HG02870 (cell line): Measurements from ENCODE around the gene KYNU.
A peak's percentile ranks its signal among the peaks of the same experiment; 100 is the strongest.

Experiments
- ATAC-seq: cut with Tn5 transposase; IDR thresholded peaks from one replicate; pipeline ENCODE4 v1.9.1; 2021; ENCODE audit warnings: mild to moderate bottlenecking, moderate library complexity; ENCODE audit not compliant: unreplicated experiment

The KYNU gene

DNA sequence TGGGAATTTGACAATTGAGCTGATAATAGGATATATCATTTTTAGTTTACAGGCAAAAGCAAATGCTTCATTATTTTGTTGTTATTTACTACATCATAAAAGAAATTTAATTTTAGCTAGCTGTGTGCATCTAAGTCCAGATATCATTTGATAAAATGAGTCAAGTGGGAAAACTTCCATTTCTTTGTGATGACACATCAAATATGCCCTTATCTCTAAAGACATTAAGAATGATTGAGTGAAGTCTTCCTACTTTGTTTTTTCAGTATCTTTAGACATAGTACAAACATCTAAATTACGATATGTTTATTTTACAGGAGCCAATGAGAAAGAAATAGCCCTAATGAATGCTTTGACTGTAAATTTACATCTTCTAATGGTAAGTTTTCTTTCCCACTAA is 77.0 kb downstream of the KYNU start:
- ATAC-seq = no peak

DNA sequence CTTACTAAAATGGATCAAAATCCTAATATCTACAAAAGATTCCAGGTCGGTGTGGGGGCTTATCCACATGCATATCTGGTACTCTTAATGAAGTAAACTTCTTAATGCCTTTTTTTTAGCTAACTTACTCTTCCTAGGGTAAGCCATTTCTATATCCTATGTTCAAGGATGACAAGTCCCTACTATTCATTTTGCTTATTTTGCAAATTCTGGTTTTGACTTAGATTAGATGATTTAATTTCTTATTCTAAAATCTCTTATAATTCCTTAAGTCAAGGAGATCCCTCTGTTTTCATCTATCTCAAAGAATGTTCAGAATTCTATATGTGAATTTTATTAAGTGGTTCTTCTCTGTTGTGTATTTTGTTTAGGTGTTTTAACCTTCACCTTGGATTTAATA is 79.7 kb downstream of the KYNU start:
- no peak for ATAC-seq

DNA sequence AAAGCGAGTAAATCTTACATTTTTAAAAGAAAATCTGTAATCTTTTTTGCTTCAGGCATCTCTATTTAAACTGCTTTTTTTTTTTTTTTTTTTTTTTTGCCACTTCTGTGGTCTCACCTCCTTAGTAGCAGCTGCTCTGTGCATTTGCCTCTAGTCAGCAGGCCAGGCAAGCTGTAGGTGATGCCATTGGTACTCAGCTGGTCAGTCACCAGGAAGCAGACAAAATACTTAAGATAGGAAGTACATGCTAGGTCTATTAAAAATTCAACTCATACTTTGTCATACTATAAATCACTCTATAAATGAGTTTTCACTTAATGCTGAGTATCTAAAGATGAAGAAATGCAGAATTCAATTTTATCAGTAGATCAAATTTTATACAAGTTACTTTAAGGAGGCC is 83.7 kb downstream of the KYNU start:
- ATAC-seq = no peak

DNA sequence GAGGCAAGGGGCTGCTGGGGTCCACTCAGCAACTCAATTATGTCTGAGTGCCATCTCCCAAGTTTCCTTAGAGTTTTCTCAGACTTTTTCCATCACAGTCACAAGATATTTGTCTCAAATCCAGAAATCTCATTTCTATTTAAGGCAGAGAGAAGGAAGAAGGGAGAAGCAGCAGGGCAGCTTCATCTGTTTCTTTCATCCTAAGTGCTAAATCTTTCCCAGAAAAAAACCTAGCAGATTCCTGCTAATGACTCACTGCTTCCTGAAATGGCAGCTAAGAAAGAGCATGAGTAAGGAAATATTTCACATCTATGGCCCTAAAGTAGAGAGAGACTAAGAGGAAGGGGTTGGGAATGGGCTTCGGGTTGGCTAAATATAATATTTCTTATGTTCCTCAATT is 88.0 kb downstream of the KYNU start:
- ATAC-seq = no peak

DNA sequence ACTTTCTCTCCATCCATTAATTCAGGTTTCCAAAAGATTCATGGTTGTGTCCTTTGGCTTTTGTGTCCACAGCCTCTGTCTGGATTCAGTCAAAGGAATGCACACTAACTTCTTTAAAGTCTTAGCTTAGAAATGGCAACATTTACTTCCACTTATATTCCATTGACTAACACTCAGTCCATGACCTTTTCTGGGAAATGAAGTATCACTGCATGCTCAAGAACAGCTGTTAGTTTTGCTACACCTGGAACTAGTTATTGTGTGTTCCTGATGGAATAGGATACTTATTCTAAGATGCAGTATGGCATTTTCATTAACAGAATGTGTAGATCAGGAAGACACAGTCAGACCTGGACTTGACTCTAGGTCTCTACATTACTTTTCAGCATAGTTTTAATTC is 88.8 kb downstream of the KYNU start:
- ATAC-seq = no peak

DNA sequence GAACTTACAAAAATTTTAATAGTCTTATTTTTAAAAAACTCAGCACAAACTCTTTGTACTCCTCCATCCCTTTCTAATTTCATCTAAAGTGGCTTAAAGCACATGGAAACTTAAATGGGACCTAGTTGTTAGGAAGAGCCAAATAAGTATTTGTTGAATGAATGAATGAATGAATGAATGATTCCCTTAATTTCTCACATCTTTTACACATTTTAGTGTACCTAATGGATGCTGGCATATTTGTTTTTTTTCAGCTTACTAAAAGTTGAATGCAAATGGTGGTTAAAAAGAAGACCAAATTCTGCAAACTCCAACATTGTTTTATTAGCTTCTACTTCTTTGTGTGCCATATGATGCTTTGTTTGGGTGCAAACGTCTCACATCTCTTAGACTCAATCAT is 89.6 kb downstream of the KYNU start:
- no peak for ATAC-seq

DNA sequence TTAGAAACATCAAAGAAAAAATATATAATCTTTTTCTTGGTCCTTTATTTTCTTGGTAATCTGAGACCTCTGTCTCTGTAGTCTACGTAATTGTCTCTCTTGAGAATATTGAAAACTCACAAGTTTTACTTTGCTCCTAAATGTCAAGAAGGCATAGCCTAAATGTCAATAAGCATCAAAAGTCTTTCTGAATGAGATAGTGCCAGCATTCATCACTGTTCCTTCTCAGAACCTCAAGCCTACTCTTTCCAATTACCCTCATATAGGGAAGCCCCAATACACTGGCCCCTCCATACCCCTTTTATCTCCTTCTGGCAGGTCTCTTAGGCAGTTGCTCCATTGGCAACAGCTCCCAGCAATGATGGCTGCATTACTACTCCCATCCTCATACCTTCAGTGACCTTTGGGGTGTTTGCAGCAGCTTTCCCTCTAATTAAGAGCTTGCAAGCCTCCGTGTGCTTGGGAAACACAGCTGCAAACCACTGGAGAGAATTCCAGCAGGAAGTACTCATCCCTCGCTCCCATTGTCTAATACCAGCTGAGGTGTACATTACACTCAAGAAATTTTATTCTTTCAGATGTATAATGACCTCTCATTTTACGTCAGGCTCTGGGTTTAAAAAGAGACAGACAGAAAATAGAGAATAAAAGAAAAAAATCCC is 95.8 kb downstream of the KYNU start:
- no peak for ATAC-seq

DNA sequence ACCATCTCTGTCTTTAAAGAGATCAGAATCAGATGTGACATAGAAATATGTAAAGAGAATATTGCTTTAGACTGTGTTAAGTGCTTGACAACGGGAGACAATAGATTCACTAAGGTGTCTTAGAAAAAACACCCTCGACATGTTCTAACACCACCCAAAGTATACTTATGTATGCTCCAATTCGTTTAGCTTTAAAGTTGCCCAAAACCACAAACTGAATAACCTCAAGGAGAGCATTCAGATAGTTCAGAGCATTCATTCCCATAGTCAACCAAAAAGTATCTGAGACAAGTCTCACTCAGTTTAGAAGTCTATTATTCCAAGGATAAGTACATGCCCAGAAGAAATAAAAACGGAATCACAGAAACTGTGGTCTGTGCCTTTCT is 96.4 kb downstream of the KYNU start:
- no peak for ATAC-seq

DNA sequence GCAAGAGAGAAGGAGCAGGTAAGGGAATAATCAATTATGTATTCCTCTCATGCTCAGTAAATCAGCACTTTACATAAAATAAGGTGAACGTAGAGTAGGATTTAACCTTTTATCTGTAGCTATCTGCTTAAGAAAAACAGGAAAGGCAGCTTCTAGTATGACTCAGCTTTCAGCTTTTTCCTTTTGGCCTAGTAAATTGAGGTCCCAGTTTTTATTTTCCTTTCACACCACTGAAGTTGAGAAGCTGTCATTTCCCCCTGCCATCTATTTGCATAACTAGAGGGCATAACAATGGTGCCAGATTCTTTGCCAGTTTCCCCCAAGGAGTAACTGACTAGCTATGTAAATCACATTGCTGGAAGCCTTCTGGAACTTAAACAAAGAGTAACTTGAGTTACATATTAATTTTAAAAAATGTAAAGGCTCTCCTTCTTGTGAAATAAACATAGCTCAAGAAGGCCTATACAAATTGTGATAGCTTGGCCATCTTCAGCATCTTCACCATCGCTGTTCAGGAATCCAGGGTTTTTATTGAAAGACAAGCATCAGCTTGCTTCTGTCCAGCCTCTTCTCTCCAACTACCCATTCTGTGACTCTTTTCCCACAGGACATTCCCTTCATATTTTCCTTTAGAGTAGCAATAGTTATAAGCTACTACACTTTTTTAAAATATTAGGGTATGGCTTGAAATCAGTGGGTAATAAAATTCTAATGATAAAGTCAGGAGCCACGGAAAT is 97.0 kb downstream of the KYNU start:
- ATAC-seq = no peak

DNA sequence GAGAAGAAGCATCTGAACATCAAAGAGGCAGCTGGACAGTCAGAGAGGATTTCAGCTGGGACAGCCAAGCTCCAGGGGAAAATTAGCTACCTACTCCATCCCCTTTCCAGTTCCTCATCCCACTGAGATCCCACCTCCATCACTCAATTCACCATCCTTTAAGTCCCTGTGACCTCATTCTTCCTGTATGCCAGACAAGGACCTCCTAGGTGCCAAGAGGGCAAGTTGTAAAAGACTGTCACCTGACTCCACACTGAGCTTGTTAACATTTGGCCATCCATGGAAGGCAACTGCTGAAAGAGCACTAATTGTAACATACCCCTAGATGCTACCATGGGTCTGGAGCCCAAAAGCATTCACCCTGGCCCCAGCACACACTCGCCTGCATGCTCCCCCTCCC is 97.8 kb downstream of the KYNU start:
- ATAC-seq = no peak

DNA sequence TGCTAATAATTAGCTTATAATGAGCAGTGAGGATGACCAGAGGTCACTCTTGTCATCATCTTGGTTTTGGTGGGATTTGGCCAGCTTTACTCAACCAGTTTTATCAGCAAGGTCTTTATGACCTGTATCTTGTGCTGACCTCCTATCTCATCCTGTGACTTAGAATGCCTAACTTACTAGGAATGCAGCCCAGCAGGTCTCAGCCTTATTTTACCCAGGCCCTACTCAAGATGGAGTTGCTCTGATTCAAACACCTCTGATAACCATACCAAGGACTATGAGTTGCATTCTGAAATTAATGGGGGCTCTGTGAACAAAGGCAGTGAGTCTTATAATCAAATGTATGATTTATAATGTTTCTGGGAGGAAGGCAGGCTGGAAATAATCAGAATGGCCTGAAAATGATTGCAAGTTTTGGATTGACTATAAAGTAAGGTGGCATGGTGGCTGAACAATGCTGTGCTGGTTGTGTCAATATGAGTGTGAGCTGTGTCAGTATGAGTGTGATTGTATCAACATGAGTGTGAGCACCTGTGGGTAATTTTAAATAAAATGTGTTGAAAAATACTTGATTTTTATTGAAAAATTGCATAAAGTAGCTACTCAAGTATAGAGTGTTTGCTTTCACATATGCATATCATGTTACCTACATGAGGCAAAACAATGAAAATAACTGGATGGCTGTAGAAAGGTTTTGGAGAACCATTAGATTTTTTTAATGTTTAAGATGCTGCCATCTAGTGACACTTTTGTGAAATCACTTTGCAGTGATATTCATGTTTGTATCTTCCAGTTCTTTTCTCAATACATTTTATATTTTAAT is 103.0 kb downstream of the KYNU start:
- ATAC-seq = peak; percentile 69

DNA sequence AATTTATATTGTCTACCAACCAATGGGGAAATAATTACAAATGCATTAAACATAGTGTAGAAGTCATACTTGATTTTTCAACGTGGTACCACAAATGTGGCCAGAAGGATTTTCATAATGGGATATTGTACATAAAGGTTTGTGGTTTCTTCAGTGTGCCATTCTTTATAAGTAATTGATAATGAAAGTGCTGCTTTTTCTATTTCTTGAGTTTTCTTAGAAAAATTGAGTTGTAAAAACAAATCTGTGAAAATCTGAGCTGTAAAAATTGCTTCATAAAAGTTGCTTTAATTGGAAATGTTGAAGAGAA is 103.6 kb downstream of the KYNU start:
- ATAC-seq = peak; percentile 3

DNA sequence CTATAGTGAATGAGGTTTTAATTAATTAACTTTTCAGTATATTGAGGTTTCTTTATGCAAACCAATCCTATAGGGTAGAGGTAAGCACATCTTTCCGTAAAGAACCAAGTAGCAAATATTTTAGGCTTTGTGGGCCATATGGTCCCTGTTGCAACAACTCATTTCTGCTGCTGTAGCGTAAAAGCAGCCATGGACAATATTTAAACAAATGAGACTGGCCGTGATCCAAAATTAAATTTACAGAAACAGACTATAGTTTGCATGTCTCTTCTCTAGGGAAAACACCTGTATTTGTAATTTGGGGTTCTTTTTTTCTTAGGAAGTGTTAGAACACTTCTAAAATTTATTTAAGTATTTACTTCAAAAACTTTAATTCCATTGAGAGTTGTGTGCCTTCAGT is 104.3 kb downstream of the KYNU start:
- no peak for ATAC-seq

DNA sequence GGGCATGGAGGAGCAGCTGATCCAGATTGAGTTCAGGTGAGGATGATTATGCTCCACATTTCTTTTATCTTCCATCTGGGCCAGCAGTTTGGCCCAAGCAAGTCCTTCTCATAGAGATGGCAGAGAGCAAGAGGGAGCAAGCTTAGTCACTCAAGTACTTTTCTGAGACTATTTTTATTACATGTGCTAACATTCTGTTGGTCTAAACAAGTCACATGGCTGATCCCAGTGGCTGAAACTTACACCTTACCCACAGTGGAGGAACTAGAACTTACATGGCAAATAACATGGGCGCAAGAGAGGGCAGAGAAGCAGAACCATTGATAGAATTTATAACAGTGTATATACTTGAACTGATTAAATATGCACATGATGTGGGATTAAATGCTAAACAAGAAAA is 105.7 kb downstream of the KYNU start:
- peak; percentile 37 for ATAC-seq

DNA sequence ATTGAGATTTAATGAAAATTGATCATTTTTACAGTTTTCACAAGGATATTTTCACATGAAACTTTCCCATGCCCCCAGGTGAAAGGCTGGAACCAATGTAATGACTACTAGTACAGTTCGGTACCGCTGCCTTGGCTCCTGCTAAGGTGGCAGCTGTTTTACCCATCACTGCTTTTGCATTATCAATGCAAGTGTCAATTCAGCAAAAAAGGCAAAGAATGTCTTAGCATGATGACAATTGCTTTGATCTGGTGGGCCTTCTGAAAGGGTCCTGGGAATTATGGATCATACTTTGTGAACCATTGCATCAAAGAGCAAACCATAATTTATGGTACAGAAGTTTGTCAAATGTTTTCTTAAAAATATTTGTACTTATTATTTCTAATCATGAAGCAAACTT is 107.2 kb downstream of the KYNU start:
- no peak for ATAC-seq

DNA sequence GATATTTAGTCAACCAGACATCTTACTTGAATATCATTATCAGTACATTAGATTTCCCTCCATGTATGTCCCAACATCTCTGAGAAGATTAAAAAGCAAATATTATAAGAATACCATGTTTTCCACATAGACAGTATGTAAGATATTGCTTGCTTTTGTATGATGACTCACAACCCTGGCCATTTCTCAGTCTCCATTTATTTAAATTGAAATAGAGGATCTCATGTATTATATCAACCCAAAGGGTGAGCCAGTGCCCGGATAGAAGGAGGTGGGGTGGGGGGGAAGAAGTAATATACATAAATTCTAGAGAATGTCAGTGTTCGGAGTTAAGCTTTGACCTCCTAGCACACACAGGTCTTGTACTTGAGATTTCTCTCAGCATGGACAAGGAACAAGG is 109.6 kb downstream of the KYNU start:
- ATAC-seq = no peak

DNA sequence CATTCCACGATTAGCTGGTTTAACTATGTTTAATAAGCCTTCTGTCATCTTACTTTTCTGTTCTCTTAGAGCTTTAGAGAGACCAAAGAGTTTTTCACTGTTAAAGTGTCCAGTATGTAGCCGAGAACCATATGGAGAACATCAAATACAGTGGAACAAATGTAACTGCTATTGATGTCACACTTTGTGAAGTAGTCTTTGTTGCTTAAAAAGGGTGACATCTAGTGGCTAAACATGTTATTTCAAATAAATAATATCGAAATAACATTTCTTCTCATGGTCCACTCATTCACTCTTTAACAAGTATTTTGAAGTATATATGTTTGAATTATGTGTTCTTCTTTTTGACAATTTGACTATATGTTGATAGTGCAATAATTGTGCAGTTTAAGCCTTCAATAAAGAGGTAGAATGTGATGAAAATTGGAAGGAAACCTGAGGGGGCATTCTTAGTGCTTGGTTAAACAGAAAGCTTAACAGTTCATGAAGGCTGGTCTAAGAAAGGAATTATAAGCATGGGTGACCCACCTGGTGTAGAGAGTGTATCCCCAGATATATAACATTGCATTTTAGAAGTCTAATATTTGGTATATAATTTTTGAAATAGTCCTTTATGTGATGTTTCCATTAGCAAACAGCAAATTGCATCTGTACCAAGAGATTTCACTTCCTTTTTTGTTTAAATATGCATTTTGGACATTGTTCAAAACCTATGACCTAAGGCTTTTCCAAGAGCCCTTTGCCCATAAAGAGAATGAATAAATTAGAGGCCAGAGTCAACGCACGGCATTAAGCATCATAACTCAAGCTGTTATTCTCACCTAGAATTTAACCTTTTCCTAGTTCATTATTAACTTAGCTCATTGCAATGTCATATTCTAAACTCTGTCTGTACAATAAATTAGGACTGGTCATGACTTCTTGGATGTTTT is 112.1 kb downstream of the KYNU start:
- peak; percentile 68 for ATAC-seq

DNA sequence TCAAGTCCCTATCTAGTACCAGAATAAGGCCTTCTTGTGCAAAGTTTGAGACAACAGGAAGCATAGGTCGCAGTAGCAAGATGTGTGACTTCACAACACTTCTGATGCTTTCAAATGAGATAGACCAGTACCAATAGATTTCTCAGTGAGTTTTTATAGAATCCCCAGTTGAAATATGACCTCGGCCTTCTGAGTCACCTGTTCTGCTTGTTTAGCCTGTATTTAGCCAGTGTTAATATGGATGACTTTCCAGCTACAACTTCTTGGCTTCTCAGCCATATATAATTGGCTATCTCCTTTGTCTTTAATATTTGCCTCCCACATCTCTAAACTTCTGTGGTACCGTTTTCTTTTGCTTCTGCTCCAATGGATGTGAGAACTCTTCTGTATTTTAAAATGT is 113.8 kb downstream of the KYNU start:
- no peak for ATAC-seq

DNA sequence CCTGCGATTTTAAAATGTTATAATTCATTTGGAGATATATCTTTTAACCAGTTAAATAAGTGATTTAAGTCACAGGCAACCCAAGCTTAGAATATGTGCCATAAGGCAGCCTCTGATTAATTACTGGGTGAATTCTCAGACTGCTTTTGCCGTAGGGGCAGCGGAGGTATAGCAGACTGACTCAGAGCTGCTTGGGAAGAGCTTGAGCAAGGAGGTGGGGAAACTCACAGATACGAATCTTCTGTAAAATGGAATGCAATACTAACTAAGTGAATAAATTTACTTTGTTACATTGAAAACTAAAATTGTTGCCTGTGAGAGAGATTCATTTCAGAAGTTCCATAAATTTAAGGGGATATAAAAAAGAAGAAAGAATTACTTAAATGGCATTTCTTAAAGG is 115.4 kb downstream of the KYNU start:
- no peak for ATAC-seq

DNA sequence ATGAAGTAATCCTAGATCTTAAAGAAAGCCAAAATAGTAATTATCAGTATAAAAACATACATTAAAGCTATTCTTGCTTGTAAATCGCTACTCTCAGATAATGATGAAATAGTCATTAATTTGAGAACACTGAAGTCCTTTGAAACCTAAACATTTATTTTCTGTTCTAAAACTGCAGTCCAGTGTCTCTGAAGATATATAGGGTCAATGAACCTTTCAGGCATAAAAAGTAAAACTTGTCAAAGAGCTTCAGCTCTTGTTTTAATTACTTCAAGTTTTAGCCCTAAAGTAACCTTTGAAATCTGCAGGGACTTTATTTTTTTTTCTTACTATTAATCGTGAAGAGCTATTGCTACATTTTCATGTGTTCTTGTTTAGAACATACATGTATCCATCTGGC is 116.3 kb downstream of the KYNU start:
- no peak for ATAC-seq

DNA sequence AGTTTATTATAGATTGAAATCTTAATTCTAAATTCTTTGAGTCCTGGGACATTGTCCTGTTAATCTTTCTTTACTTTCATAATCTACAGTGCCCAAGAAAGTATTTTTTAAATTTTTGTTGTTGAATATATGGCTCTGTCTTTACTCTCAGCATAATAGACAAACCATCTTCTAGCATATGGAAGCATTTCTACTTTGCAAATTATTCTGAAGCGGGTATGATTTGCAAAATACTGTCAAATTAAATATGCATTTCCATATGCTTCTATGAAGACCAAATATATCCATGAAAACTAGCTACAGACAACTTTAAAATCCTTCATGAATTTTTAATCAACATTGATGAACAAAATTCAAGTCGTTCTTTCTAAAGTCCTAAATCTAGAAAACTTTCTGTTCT is 117.2 kb downstream of the KYNU start:
- ATAC-seq = no peak
